H9 (cell line): ENCODE data around the gene KIAA0513. TPM values are rescaled to one million over a fixed set of nuclear protein-coding genes. Genes with fewer than 3 reads are reported as not detected.

ENCODE experiments used
- DNase-seq: peaks from one replicate; pipeline ENCODE4 v3.0.0-alpha.2; 2017
- H2AFZ ChIP-seq: one replicate; pipeline ENCODE4 v1.6.1; 2013; ENCODE audit warnings: mild to moderate bottlenecking, low read length, control low read depth, moderate library complexity
- H2AK5ac ChIP-seq: 2 replicates; pipeline ENCODE4 v1.6.1; 2013; ENCODE audit warnings: low read length, control low read depth, mixed read lengths; ENCODE audit not compliant: insufficient read length
- H2BK120ac ChIP-seq: one replicate; pipeline ENCODE4 v1.6.1; 2013; ENCODE audit warnings: low read depth, mild to moderate bottlenecking, low read length, control low read depth, inconsistent platforms; ENCODE audit not compliant: poor library complexity, severe bottlenecking
- H2BK12ac ChIP-seq: 2 replicates; pipeline ENCODE4 v1.6.1; 2013; ENCODE audit warnings: low read length, control low read depth, mixed read lengths, low read depth; ENCODE audit not compliant: insufficient read length
- H2BK15ac ChIP-seq: 2 replicates; pipeline ENCODE4 v1.6.1; 2013; ENCODE audit warnings: low read depth, low read length, control low read depth
- H2BK20ac ChIP-seq: one replicate; pipeline ENCODE4 v1.6.1; 2013; ENCODE audit warnings: low read depth, mild to moderate bottlenecking, low read length, control low read depth, inconsistent platforms; ENCODE audit not compliant: poor library complexity, severe bottlenecking
- H2BK5ac ChIP-seq: 2 replicates; pipeline ENCODE4 v1.6.1; 2013; ENCODE audit warnings: low read length, control low read depth, mixed read lengths; ENCODE audit not compliant: insufficient read length
- H3K14ac ChIP-seq: 2 replicates; pipeline ENCODE4 v1.6.1; 2013; ENCODE audit warnings: low read length, control low read depth; ENCODE audit not compliant: insufficient read depth
- H3K18ac ChIP-seq: 2 replicates; pipeline ENCODE4 v1.6.1; 2013; ENCODE audit warnings: low read depth, mild to moderate bottlenecking, mixed read lengths, low read length, control low read depth; ENCODE audit not compliant: insufficient read length
- H3K23ac ChIP-seq: 2 replicates; pipeline ENCODE4 v1.6.1; 2013; ENCODE audit warnings: low read length, control low read depth, mixed read lengths, low read depth; ENCODE audit not compliant: insufficient read length
- H3K23me2 ChIP-seq: 2 replicates; pipeline ENCODE4 v1.6.1; 2013; ENCODE audit warnings: low read depth, mild to moderate bottlenecking, mixed read lengths, low read length, control low read depth; ENCODE audit not compliant: insufficient read length, poor library complexity, severe bottlenecking
- H3K27ac ChIP-seq: 2 replicates; pipeline ENCODE4 v1.5.1; 2013; ENCODE audit warnings: low read length, control low read depth, mixed read lengths, low read depth; ENCODE audit not compliant: insufficient read length
- H3K27me3 ChIP-seq: 2 replicates; pipeline ENCODE4 v1.6.1; 2013; ENCODE audit warnings: low read length, control low read depth, inconsistent platforms; ENCODE audit not compliant: insufficient read depth
- H3K4ac ChIP-seq: 2 replicates; pipeline ENCODE4 v1.6.1; 2013; ENCODE audit warnings: low read depth, mild to moderate bottlenecking, control low read depth, inconsistent platforms, low read length, moderate library complexity
- H3K4me1 ChIP-seq: 2 replicates; pipeline ENCODE4 v1.6.1; 2013; ENCODE audit warnings: low read length, control low read depth, inconsistent platforms; ENCODE audit not compliant: insufficient read depth
- H3K4me2 ChIP-seq: 2 replicates; pipeline ENCODE4 v1.6.1; 2013; ENCODE audit warnings: low read length, control low read depth, mixed read lengths; ENCODE audit not compliant: insufficient read length, insufficient read depth
- H3K56ac ChIP-seq: 2 replicates; pipeline ENCODE4 v1.6.1; 2013; ENCODE audit warnings: low read depth, mild to moderate bottlenecking, mixed read lengths, low read length, control low read depth; ENCODE audit not compliant: insufficient read length
- H3K79me1 ChIP-seq: 2 replicates; pipeline ENCODE4 v1.6.1; 2013; ENCODE audit warnings: low read depth, mild to moderate bottlenecking, moderate library complexity, low read length, control low read depth, inconsistent platforms; ENCODE audit not compliant: insufficient read depth, poor library complexity, severe bottlenecking
- H3K79me2 ChIP-seq: 2 replicates; pipeline ENCODE4 v1.6.1; 2013; ENCODE audit warnings: low read length, control low read depth, inconsistent platforms; ENCODE audit not compliant: insufficient read depth
- H3K9ac ChIP-seq: 2 replicates; pipeline ENCODE4 v1.6.1; 2013; ENCODE audit warnings: low read length, control low read depth, mixed read lengths; ENCODE audit not compliant: insufficient read length; ENCODE audit errors: extremely low read depth
- H3K9me3 ChIP-seq: one replicate; pipeline ENCODE4 v1.6.1; 2013; ENCODE audit warnings: low read depth, low read length, inconsistent platforms; ENCODE audit not compliant: control insufficient read depth
- H3T11ph ChIP-seq: one replicate; pipeline ENCODE4 v1.6.1; 2013; ENCODE audit warnings: mild to moderate bottlenecking, low read length, control low read depth, inconsistent platforms
- H4K20me1 ChIP-seq: one replicate; pipeline ENCODE4 v1.6.1; 2013; ENCODE audit not compliant: control insufficient read depth, insufficient read length, insufficient read depth
- H4K5ac ChIP-seq: 2 replicates; pipeline ENCODE4 v1.6.1; 2013; ENCODE audit warnings: low read depth, mild to moderate bottlenecking, mixed read lengths, low read length, control low read depth; ENCODE audit not compliant: insufficient read length
- H4K8ac ChIP-seq: replicated peaks from 2 replicates; pipeline ENCODE4 v1.6.1; 2013; ENCODE audit warnings: low read length, control low read depth, mixed read lengths, low read depth; ENCODE audit not compliant: insufficient read length
- H4K91ac ChIP-seq: 2 replicates; pipeline ENCODE4 v1.6.1; 2013; ENCODE audit warnings: low read depth, mild to moderate bottlenecking, moderate library complexity, mixed read lengths, low read length, control low read depth; ENCODE audit not compliant: insufficient read length
- H3K27ac Mint-ChIP-seq, 3 experiments: 2 replicates in 2 of 3; 3 replicates in 1 of 3; pipeline ENCODE4 v1.8.0; 2020 to 2021; ENCODE audit warnings: mixed read lengths in 3 of 3, mild to moderate bottlenecking in 1 of 3, moderate library complexity in 1 of 3
- H3K27me3 Mint-ChIP-seq: 2 replicates; pipeline ENCODE4 v1.8.0; 2021; ENCODE audit warnings: low read depth, mild to moderate bottlenecking, moderate library complexity, mixed read lengths
- H3K36me3 Mint-ChIP-seq, 3 experiments: 2 replicates in 2 of 3; 3 replicates in 1 of 3; pipeline ENCODE4 v1.8.0; 2020 to 2021; ENCODE audit warnings: low read depth in 3 of 3, mixed read lengths in 3 of 3; ENCODE audit not compliant: insufficient read depth in 1 of 3
- H3K4me1 Mint-ChIP-seq, 2 experiments: 2 replicates each; pipeline ENCODE4 v1.8.0; 2020; ENCODE audit warnings: mixed read lengths in 2 of 2
- H3K4me3 Mint-ChIP-seq, 2 experiments: 2 replicates in 1 of 2; 3 replicates in 1 of 2; pipeline ENCODE4 v1.8.0; 2020 to 2021; ENCODE audit warnings: mild to moderate bottlenecking in 2 of 2, mixed read lengths in 2 of 2, moderate library complexity in 1 of 2
- H3K9me3 Mint-ChIP-seq, 2 experiments: 2 replicates in 1 of 2; 3 replicates in 1 of 2; pipeline ENCODE4 v1.8.0; 2020; ENCODE audit warnings: mild to moderate bottlenecking in 2 of 2, mixed read lengths in 2 of 2, moderate library complexity in 1 of 2
- CTCF ChIP-seq: fragments of 200-600 bp; sonication (generic); conservative IDR thresholded peaks from 3 replicates; pipeline ENCODE4 v1.8.0; 2021; ENCODE audit warnings: antibody characterized with exemption, mild to moderate bottlenecking
- WGBS: extraction: QIAGEN DNeasy Blood & Tissue Kit; methylation state at CpG from one replicate; pipeline ENCODE4 v1.1.7; 2013; ENCODE audit warnings: missing lambda C conversion rate, low lambda C conversion rate, mixed read lengths; ENCODE audit not compliant: insufficient read length; ENCODE audit errors: extremely low coverage; 5-methylcytosine and 5-hydroxymethylcytosine counted together
- total RNA-seq: library from RNA; stranded (reverse); gene quantifications from 2 replicates; pipeline ENCODE4 v1.2.1, GENCODE V29; 2021

Gene KIAA0513
- total RNA-seq, 1 experiment from 2014 or later, result 4.7 TPM

GRCh38 chr16:85096921-85097320 lies 69.3 kb downstream of the KIAA0513 start:
- Histone ChIP-seq H2BK120ac (no peak overlapping the region), H2BK5ac (no peak overlapping the region), H2AFZ (no peak overlapping the region), H3K4me2 (no peak overlapping the region), H3K23ac (no peak overlapping the region), H2BK20ac (no peak overlapping the region), H4K91ac (no peak overlapping the region), H3K27ac (no peak overlapping the region), H2AK5ac (no peak overlapping the region), H3K18ac (no peak overlapping the region), H3K4ac (no peak overlapping the region), H3K56ac (no peak overlapping the region), H4K5ac (no peak overlapping the region), H3K27me3 (no peaks in the 10 kb centered on the region), H3K23me2 (no peaks in the 10 kb centered on the region), H3K4me1 (no peaks in the 10 kb centered on the region), H3K79me2 (no peaks in the 10 kb centered on the region), H4K8ac (no peak overlapping the region), H2BK15ac (no peak overlapping the region), H3K9me3 (no peaks in the 10 kb centered on the region), H3K9ac (no peak overlapping the region), H2BK12ac (no peak overlapping the region), H3K79me1 (no peaks in the 10 kb centered on the region), H3K14ac (no peak overlapping the region), H4K20me1 (no peaks in the 10 kb centered on the region), H3T11ph (no peak overlapping the region)
- Mint-ChIP-seq H3K9me3 (no peaks in the 10 kb centered on the region), H3K27ac (no peak overlapping the region), H3K4me3 (no peak overlapping the region; a peak in 1 of 5 replicates), H3K36me3 (no peaks in the 10 kb centered on the region), H3K27me3 (peaks cover 44% of the 10 kb centered on the region), H3K4me1 (peaks cover 7 to 13% of the 10 kb centered on the region in 2 experiments)
- no peak for DNase-seq
- TF ChIP-seq CTCF, result no peak
- no CpG with 5 or more reads among the region's 9 CpGs for WGBS
